ENCODE measurements around the gene MYBPC2. TPM values are rescaled to one million over a fixed set of nuclear protein-coding genes. Genes with fewer than 3 reads are reported as not detected.

The MYBPC2 gene
- total and polyA plus RNA-seq, 2 experiments from 2014 or later, result not detected

DNA sequence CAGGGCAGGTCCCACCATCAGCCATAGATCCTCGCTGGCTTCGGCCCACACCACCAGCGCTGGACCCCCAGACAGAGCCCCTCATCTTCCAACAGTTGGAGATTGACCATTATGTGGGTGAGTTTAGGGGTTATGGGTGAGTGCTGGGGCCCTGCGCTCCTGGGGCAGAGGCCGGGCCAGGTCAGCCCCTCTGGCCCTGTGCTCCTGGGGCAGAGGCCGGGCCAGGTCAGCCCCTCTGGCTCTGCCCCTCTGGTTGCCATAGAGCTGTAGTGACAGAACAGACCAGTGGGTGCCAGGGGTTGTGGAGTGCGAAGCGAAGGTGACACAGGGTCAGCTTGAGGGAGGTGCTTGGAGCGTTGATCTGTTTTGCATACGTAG, 33.3 kb upstream of the MYBPC2 start:
- Histone ChIP-seq H3K27ac (no peak overlapping the region), H3K27me3 (replicated peaks; ENCODE audit: insufficient read depth) (no peaks in the 10 kb centered on the region), H2AFZ (no peak overlapping the region), H3K9ac (no peak overlapping the region), H3K4me3 (no peak overlapping the region), H3K4me1 (ENCODE audit: insufficient read depth) (no peaks in the 10 kb centered on the region), H3K79me2 (ENCODE audit: insufficient read depth) (no peaks in the 10 kb centered on the region), H3K9me3 (ENCODE audit: low read depth) (no peaks in the 10 kb centered on the region), H3K36me3 (ENCODE audit: low read depth) (no peaks in the 10 kb centered on the region), H3K4me2 (ENCODE audit: unreplicated experiment) (no peak overlapping the region), H3K9me2 (ENCODE audit: insufficient read depth) (no peaks in the 10 kb centered on the region), H3F3A (ENCODE audit: insufficient read depth) (no peaks in the 10 kb centered on the region), H4K20me1 (ENCODE audit: insufficient read depth) (no peaks in the 10 kb centered on the region)
- no peak for DNase-seq
- in situ Hi-C loops (cut with MboI), result no loop called here
- no peak for TF ChIP-seq EZH2 (IDR thresholded peaks at IDR 0.05; ENCODE audit: insufficient read depth, poor library complexity, severe bottlenecking)
- TF ChIP-seq EZH2phosphoT487 (IDR thresholded peaks at IDR 0.05; ENCODE audit: insufficient read depth, low read depth), result no peak
- 99% methylated on average over 10 of the region's 10 CpGs for WGBS, 2 experiments (ENCODE audit: low coverage in 1 of 2, low lambda C conversion rate in 2 of 2, missing lambda C conversion rate in 2 of 2)

DNA sequence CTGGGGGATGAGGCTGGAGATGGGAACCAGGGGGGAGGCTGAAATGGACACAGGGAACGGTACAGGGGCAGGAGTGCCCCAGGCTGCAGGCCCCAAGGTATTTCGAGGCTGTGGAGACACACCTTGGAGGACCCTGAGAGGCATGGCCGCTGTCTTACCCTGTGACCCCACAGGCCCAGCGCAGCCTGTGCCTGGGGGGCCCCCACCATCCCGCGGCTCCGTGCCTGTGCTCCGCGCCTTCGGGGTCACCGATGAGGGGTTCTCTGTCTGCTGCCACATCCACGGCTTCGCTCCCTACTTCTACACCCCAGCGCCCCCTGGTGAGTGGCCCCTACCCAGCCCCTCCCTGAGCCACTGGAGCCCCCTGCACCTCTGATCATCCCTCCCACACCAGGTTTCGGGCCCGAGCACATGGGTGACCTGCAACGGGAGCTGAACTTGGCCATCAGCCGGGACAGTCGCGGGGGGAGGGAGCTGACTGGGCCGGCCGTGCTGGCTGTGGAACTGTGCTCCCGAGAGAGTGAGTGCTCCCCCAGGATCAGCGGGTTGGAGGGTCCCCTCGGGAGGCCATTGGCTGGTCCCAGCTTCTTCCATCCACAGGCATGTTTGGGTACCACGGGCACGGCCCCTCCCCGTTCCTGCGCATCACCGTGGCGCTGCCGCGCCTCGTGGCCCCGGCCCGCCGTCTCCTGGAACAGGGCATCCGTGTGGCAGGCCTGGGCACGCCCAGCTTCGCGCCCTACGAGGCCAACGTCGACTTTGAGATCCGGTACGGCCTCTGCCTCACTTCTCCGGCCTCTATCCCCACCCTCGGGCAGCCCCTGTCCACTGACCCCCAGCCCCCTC, 30.9 kb upstream of the MYBPC2 start:
- Histone ChIP-seq H3K4me3 (no peak overlapping the region), H3K36me3 (ENCODE audit: low read depth) (no peaks in the 10 kb centered on the region), H3K9me2 (ENCODE audit: insufficient read depth) (no peaks in the 10 kb centered on the region), H2AFZ (no peak overlapping the region), H3K9me3 (ENCODE audit: low read depth) (no peaks in the 10 kb centered on the region), H3K27ac (no peak overlapping the region), H4K20me1 (ENCODE audit: insufficient read depth) (no peaks in the 10 kb centered on the region), H3F3A (ENCODE audit: insufficient read depth) (no peaks in the 10 kb centered on the region), H3K4me1 (ENCODE audit: insufficient read depth) (no peaks in the 10 kb centered on the region), H3K79me2 (ENCODE audit: insufficient read depth) (no peaks in the 10 kb centered on the region), H3K4me2 (ENCODE audit: unreplicated experiment) (no peak overlapping the region), H3K27me3 (replicated peaks; ENCODE audit: insufficient read depth) (no peaks in the 10 kb centered on the region), H3K9ac (no peak overlapping the region)
- in situ Hi-C loops (cut with MboI), result no loop called here
- 88 to 89% methylated on average over 38 to 48 of the region's 48 CpGs for WGBS, 2 experiments (ENCODE audit: low coverage in 1 of 2, low lambda C conversion rate in 2 of 2, missing lambda C conversion rate in 2 of 2)
- TF ChIP-seq EZH2phosphoT487 (IDR thresholded peaks at IDR 0.05; ENCODE audit: insufficient read depth, low read depth), result no peak
- no peak for TF ChIP-seq EZH2 (IDR thresholded peaks at IDR 0.05; ENCODE audit: insufficient read depth, poor library complexity, severe bottlenecking)
- no peak for DNase-seq

DNA sequence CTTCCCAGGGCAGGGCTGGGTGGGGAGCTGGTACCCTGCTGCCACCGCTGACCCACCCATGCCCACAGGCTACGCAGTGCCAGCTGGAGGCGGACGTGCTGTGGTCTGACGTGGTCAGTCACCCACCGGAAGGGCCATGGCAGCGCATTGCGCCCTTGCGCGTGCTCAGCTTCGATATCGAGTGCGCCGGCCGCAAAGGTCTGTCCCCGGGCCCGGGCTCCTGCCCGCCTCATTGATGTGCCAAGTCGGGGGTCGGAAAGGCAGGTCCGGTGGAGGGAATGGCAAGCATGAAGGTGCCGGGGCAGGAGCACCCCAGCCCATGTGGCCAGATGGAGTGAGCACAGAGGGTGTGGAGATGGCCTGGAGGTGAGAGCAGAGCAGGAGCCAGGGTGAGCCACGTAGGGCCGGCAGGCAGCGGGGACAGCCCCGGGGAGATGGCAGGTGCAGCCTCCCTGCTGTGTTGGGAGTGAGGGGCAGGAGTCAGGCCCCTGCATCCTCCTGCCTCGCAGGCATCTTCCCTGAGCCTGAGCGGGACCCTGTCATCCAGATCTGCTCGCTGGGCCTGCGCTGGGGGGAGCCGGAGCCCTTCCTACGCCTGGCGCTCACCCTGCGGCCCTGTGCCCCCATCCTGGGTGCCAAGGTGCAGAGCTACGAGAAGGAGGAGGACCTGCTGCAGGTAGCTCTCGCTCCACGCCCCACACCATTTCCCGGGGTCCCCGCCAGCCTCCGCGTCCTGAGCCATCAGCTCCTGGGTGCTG, 30.0 kb upstream of the MYBPC2 start:
- no peaks in the 10 kb centered on the region for H3K79me2 ChIP-seq (ENCODE audit: insufficient read depth)
- no peak overlapping the region for H2AFZ ChIP-seq
- H3K27me3 ChIP-seq (replicated peaks; ENCODE audit: insufficient read depth), result no peaks in the 10 kb centered on the region
- H3K4me3 ChIP-seq, result no peak overlapping the region
- H3K27ac ChIP-seq, result no peak overlapping the region
- no peaks in the 10 kb centered on the region for H4K20me1 ChIP-seq (ENCODE audit: insufficient read depth)
- no peak overlapping the region for H3K4me2 ChIP-seq (ENCODE audit: unreplicated experiment)
- no peaks in the 10 kb centered on the region for H3K4me1 ChIP-seq (ENCODE audit: insufficient read depth)
- in situ Hi-C loops (cut with MboI), result no loop called here
- TF ChIP-seq EZH2 (IDR thresholded peaks at IDR 0.05; ENCODE audit: insufficient read depth, poor library complexity, severe bottlenecking) (no peak), EZH2phosphoT487 (IDR thresholded peaks at IDR 0.05; ENCODE audit: insufficient read depth, low read depth) (no peak)
- H3K36me3 ChIP-seq (ENCODE audit: low read depth), result no peaks in the 10 kb centered on the region
- H3K9ac ChIP-seq, result no peak overlapping the region
- WGBS, 2 experiments (ENCODE audit: low coverage in 1 of 2, low lambda C conversion rate in 2 of 2, missing lambda C conversion rate in 2 of 2), result 94% methylated on average over 37 to 41 of the region's 41 CpGs
- DNase-seq, result no peak
- no peaks in the 10 kb centered on the region for H3K9me2 ChIP-seq (ENCODE audit: insufficient read depth)
- no peaks in the 10 kb centered on the region for H3F3A ChIP-seq (ENCODE audit: insufficient read depth)
- H3K9me3 ChIP-seq (ENCODE audit: low read depth), result no peaks in the 10 kb centered on the region

DNA sequence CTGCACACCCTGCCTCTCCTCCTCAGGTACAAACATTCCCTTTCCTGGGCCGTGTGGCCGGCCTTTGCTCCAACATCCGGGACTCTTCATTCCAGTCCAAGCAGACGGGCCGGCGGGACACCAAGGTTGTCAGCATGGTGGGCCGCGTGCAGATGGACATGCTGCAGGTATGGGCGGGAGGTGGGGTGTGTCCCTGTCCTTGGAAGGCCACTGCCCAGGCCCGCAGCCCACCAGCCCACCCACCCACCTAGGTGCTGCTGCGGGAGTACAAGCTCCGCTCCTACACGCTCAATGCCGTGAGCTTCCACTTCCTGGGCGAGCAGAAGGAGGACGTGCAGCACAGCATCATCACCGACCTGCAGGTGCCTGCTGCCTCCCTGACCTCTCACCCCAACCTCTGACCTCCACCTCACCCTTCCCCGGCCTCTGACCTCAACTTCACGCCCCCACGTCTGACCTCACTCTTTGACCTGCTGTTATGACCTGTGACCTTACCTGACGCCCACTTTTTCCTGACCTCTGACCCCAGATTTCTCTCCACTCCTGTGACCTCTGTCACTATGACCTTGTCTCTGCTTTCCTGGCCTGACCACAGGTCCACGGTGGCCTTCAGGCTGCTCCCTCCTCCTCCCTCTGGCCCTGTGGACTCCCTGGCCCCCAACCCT, 26.4 kb upstream of the MYBPC2 start:
- Histone ChIP-seq H3K9me3 (ENCODE audit: low read depth) (no peaks in the 10 kb centered on the region), H3K4me3 (no peak overlapping the region), H3K27me3 (replicated peaks; ENCODE audit: insufficient read depth) (no peaks in the 10 kb centered on the region), H2AFZ (no peak overlapping the region), H3K9me2 (ENCODE audit: insufficient read depth) (no peaks in the 10 kb centered on the region), H3K79me2 (ENCODE audit: insufficient read depth) (no peaks in the 10 kb centered on the region), H3K4me1 (ENCODE audit: insufficient read depth) (no peaks in the 10 kb centered on the region), H4K20me1 (ENCODE audit: insufficient read depth) (no peaks in the 10 kb centered on the region), H3K9ac (no peak overlapping the region), H3K36me3 (ENCODE audit: low read depth) (no peaks in the 10 kb centered on the region), H3K4me2 (ENCODE audit: unreplicated experiment) (no peak overlapping the region), H3F3A (ENCODE audit: insufficient read depth) (no peaks in the 10 kb centered on the region), H3K27ac (no peak overlapping the region)
- WGBS, 2 experiments (ENCODE audit: low coverage in 1 of 2, low lambda C conversion rate in 2 of 2, missing lambda C conversion rate in 2 of 2), result 93 to 95% methylated on average over 15 of the region's 22 CpGs
- TF ChIP-seq EZH2 (IDR thresholded peaks at IDR 0.05; ENCODE audit: insufficient read depth, poor library complexity, severe bottlenecking) (no peak), EZH2phosphoT487 (IDR thresholded peaks at IDR 0.05; ENCODE audit: insufficient read depth, low read depth) (no peak)
- in situ Hi-C loops (cut with MboI), result no loop called here
- no peak for DNase-seq

All from GM23248 (cell line).